Measurements from ENCODE around the gene ZDHHC11. TPM values are rescaled to one million over a fixed set of nuclear protein-coding genes. Genes with fewer than 3 reads are reported as not detected.

The ZDHHC11 gene
- total RNA-seq, 2 experiments from 2014 or later, result 4.6 to 6.0 TPM

DNA sequence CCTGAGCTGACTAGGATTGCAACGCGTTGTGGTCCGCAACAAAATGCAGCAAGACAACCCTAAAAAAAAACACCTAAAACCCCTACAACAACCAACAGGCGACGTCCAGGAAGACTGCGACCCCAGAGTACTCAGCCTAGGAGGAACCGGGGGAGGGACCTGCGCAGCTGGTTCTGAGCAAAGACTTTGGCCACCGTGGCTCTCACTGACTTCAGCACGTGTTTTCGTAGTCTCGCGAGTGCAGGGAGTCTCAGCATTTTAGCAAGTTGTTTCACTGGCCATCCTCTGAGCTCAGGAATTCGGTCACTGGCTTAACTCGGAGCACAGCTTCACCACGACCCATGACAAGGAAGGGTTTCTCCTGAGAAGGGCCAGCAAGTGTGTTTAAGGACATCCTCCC is 8.6 kb upstream of the ZDHHC11 start:
- H3K36me3 Mint-ChIP-seq (ENCODE audit: low read depth), result peaks cover 4% of the 10 kb centered on the region
- intact Hi-C loops (cut with micrococcal nuclease), result no loop called here
- TF ChIP-seq, protein P1, sequence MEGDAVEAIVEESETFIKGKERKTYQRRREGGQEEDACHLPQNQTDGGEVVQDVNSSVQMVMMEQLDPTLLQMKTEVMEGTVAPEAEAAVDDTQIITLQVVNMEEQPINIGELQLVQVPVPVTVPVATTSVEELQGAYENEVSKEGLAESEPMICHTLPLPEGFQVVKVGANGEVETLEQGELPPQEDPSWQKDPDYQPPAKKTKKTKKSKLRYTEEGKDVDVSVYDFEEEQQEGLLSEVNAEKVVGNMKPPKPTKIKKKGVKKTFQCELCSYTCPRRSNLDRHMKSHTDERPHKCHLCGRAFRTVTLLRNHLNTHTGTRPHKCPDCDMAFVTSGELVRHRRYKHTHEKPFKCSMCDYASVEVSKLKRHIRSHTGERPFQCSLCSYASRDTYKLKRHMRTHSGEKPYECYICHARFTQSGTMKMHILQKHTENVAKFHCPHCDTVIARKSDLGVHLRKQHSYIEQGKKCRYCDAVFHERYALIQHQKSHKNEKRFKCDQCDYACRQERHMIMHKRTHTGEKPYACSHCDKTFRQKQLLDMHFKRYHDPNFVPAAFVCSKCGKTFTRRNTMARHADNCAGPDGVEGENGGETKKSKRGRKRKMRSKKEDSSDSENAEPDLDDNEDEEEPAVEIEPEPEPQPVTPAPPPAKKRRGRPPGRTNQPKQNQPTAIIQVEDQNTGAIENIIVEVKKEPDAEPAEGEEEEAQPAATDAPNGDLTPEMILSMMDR (IDR thresholded peaks at IDR 0.05), result no peak
- no peak for DNase-seq
- H3K4me1 Mint-ChIP-seq (ENCODE audit: low read depth), result no peaks in the 10 kb centered on the region
- H3K9me3 Mint-ChIP-seq, result no peaks in the 10 kb centered on the region
- ATAC-seq, result no peak
- POLR2A ChIA-PET, result no interaction called here
- H3K27ac Mint-ChIP-seq, result no peak overlapping the region
- H3K4me3 Mint-ChIP-seq, result no peak overlapping the region
- no peaks in the 10 kb centered on the region for H3K27me3 Mint-ChIP-seq
- CTCF ChIA-PET, result no interaction called here

GRCh38 chr5:858726-859125 is 7.9 kb upstream of the ZDHHC11 start:
- DNase-seq (no peak), ATAC-seq (no peak)
- Mint-ChIP-seq H3K9me3 (no peaks in the 10 kb centered on the region), H3K36me3 (ENCODE audit: low read depth) (no peaks in the 10 kb centered on the region), H3K4me3 (no peak overlapping the region), H3K4me1 (ENCODE audit: low read depth) (no peaks in the 10 kb centered on the region), H3K27me3 (no peaks in the 10 kb centered on the region), H3K27ac (no peak overlapping the region)
- ChIA-PET CTCF (no interaction called here), POLR2A (no interaction called here)
- TF ChIP-seq, protein P1 (IDR thresholded peaks at IDR 0.05), result no peak
- intact Hi-C loops (cut with micrococcal nuclease), result no loop called here

DNA sequence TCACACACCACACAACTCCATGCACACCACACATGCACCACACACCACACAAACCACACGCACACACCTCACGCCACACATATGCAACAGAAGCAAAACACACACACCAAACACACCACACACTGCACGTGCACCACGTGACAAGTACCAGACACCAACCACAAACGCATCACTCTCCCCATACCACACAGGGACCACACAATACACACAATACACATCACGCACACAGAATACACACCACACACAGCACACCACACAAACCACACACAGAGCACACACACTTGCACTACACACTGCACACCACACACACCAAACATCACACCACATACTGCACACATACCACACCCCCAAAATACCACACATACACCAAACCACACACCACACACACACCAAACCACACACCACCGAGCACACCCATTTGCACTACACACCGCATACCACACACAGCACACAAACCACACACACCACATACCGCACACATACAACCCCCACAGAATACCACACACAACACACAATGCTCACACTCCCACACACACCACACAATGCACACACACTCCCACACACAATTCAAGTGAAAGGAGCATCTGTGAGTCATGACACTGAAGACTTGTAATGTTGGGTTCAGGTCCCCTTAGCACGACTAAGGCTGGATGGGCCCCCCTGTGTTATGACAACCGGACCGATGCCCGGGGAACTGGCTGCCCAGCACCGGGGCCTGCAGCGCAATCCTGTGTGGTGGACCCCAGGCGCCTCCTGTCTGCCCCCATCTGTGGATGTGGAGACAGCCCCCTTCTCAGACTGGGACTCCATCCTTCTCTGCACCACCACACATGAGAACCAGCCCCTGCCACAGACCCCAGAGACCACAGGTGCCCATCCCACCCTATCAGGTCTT is 6.0 kb upstream of the ZDHHC11 start:
- Mint-ChIP-seq H3K4me3 (no peak overlapping the region), H3K27me3 (no peaks in the 10 kb centered on the region), H3K9me3 (no peaks in the 10 kb centered on the region), H3K36me3 (ENCODE audit: low read depth) (no peaks in the 10 kb centered on the region), H3K4me1 (ENCODE audit: low read depth) (no peaks in the 10 kb centered on the region), H3K27ac (no peak overlapping the region)
- ChIA-PET CTCF (no interaction called here), POLR2A (no interaction called here)
- ATAC-seq (peak; percentile 39), DNase-seq (peak; percentile 25)
- intact Hi-C loops (cut with micrococcal nuclease), result no loop called here
- TF ChIP-seq, protein P1 (IDR thresholded peaks at IDR 0.05), result no peak

DNA sequence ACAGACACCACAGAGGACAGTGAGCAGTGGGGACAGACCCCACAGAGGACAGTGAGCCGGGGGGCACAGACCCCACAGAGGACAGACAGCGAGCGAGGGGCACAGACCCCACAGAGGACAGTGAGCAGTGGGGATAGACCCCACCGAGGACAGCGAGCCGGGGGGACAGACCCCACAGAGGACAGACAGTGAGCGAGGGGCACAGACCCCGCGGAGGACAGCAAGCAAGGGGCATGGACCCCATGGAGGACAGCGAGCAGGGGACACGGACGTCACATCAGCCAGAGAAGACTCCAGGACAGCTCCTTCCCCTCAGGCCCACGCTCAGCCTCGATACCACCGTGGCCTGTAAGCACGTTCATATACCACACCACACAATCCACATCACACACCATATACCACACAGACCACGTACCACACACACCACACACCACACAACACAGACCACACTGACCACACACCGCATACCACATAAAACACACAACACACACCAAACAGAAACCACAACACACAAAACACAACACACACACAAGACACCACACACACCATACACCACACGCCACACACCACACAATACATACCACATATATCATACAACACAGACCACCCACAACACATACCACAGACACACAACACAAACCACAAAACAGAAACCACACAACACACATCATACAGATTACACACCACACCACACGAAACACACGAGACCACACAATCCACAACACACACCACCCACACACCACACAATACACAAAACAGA is 5.2 kb upstream of the ZDHHC11 start:
- Mint-ChIP-seq H3K4me1 (ENCODE audit: low read depth) (no peaks in the 10 kb centered on the region), H3K4me3 (no peak overlapping the region), H3K27ac (no peak overlapping the region), H3K36me3 (ENCODE audit: low read depth) (no peaks in the 10 kb centered on the region), H3K27me3 (peaks cover 1% of the 10 kb centered on the region), H3K9me3 (no peaks in the 10 kb centered on the region)
- ChIA-PET CTCF (no interaction called here), POLR2A (no interaction called here)
- TF ChIP-seq, protein P1 (IDR thresholded peaks at IDR 0.05), result no peak
- ATAC-seq, result peak; percentile 45
- peak; percentile 23 for DNase-seq
- intact Hi-C loops (cut with micrococcal nuclease), result no loop called here
